Esophagus mucosa (tissue), 1 donor: Measurements from ENCODE around the gene NELL1. TPM values are rescaled to one million over a fixed set of nuclear protein-coding genes. Genes with fewer than 3 reads are reported as not detected.

ENCODE experiments used
- ATAC-seq: fragments of 200-7000 bp; cut with Tn5 transposase; one replicate; pipeline ENCODE4 v1.9.1; 2020
- total RNA-seq: library from RNA; stranded (reverse); gene quantifications from one replicate; pipeline ENCODE4 v1.2.4, GENCODE V29; 2023
- donor health status: DM: yes; HTN: yes; CAD: no.

NELL1 gene
- total RNA-seq, 1 donor from 2014 or later = not detected

GRCh38 chr11:20669820-20670684, 666 bp downstream of the NELL1 start:
- ATAC-seq = no peak

GRCh38 chr11:20670932-20671403, 1.6 kb downstream of the NELL1 start:
- no peak for ATAC-seq

- ATAC-seq = no peak
Observed at GRCh38 chr11:20671856-20672546, 2.6 kb downstream of the NELL1 start.

GRCh38 chr11:20672575-20672974, 3.2 kb downstream of the NELL1 start:
- no peak for ATAC-seq

GRCh38 chr11:20676658-20677057, 7.3 kb downstream of the NELL1 start:
- ATAC-seq = no peak

- no peak for ATAC-seq
Observed at GRCh38 chr11:20688761-20689160, 19.4 kb downstream of the NELL1 start.

- no peak for ATAC-seq
Observed at GRCh38 chr11:20707876-20708275, 38.5 kb downstream of the NELL1 start.

GRCh38 chr11:20712912-20713311, 43.5 kb downstream of the NELL1 start:
- no peak for ATAC-seq

- ATAC-seq = no peak
Observed at GRCh38 chr11:20715464-20715863, 46.1 kb downstream of the NELL1 start.

- no peak for ATAC-seq
Observed at GRCh38 chr11:20715931-20716330, 46.5 kb downstream of the NELL1 start.

GRCh38 chr11:20719821-20720220, 50.4 kb downstream of the NELL1 start:
- no peak for ATAC-seq

- ATAC-seq = no peak
Observed at GRCh38 chr11:20723366-20723765, 54.0 kb downstream of the NELL1 start.

GRCh38 chr11:20729597-20730105, 60.3 kb downstream of the NELL1 start:
- ATAC-seq = no peak

- ATAC-seq = no peak
Observed at GRCh38 chr11:20731676-20732215, 62.4 kb downstream of the NELL1 start.

GRCh38 chr11:20739107-20739506, 69.7 kb downstream of the NELL1 start:
- ATAC-seq = no peak

- ATAC-seq = no peak
Observed at GRCh38 chr11:20739577-20739976, 70.2 kb downstream of the NELL1 start.

- no peak for ATAC-seq
Observed at GRCh38 chr11:20754933-20755332, 85.5 kb downstream of the NELL1 start.

GRCh38 chr11:20759541-20759940, 90.2 kb downstream of the NELL1 start:
- no peak for ATAC-seq

GRCh38 chr11:20760811-20761210, 91.4 kb downstream of the NELL1 start:
- no peak for ATAC-seq

GRCh38 chr11:20762116-20762844, 92.9 kb downstream of the NELL1 start:
- no peak for ATAC-seq

GRCh38 chr11:20762980-20763379, 93.6 kb downstream of the NELL1 start:
- no peak for ATAC-seq

- ATAC-seq = no peak
Observed at GRCh38 chr11:20770414-20770946, 101.1 kb downstream of the NELL1 start.
